Measurements from ENCODE around the gene RGS12. TPM values are rescaled to one million over a fixed set of nuclear protein-coding genes. Genes with fewer than 3 reads are reported as not detected.
A peak's percentile ranks its signal among the peaks of the same experiment; 100 is the strongest.

RGS12 gene
- total RNA-seq, 1 experiment from 2014 or later = 14.4 TPM

DNA sequence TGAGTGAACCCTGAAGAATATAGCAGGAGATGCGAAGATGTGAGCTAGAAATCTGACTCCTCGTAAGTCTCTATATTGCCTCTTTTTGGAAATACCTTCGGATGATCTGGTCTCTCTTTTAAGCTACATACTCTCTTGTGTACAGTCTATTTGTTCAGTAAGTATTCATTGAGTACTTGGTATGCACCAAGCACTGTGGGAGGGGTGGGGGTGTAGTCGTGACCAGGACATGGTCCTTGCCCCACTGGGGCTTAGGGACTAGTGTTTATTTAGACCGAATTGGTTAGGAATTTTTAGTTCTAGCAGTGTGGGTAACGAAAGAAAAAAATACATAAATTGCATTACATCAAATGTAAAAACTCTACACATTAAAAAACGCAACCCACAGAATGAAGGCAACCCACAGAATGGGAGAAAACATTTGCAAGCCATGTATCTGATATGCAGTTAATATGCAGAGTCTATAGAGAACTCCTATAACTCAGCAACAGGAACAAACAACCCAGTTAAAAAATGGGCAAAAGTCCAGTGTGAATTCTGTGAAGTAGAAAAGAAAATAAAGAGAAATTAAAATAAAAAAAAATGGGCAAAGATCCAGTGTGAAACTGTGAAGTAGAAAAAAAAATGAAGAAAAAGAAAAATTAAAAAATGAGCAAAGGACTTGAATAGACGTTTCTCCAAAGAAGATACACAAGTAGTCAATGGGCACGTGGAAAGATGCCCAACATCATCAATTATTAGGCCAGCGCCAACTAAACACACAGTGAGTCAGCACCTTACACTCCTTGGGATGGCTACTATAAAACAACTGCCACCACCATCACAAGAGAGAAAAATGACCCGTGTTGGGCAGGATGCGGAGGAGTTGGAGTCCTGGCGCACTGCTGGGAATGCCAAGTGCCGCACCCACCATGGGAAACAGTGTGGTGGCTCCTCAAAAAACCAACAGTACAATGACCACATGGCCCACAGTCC, 43.8 kb downstream of the RGS12 start:
- DNase-seq (ENCODE audit: low spot score) = no peak
- in situ Hi-C loops (cut with HindIII; ENCODE audit: low sequenced_read_pairs) = no loop called here

DNA sequence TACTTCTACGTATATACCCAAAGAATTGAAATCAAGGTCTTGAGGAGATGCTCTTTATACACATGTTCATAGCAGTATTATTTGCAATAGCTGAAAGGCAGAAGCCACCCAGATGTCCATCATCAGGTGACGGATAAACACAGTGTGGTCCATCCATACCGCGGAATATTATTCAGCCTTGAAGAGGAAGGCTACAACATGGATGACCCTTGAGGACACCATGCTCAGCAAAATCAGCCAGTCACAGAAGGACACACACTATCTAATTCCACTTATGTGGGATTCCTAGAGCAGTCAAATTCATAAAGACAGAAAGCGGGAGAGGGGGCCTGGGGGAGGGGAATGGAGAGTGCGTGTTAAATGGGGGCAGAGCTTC, 44.5 kb downstream of the RGS12 start:
- DNase-seq (ENCODE audit: low spot score) = no peak
- in situ Hi-C loops (cut with HindIII; ENCODE audit: low sequenced_read_pairs) = no loop called here

DNA sequence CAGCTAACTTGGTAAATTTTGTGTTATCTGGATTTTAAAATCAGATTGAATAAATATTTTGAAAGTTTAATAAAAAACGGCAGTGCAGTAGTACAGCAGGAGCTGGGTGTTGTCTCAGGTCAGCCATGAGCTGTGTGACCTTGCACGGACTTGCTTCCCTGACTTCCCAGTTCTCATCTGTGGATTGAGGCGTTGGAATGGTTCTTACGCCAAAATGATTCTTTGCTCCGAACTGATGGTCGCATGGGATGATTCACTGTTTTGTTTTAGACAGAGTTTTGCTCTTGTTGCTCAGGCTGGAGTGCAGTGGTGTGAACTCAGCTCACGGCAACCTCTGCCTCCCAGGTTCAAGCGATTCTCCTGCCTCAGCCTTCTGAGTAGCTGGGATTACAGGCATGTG, 45.0 kb downstream of the RGS12 start:
- in situ Hi-C loops (cut with HindIII; ENCODE audit: low sequenced_read_pairs) = no loop called here
- no peak for DNase-seq (ENCODE audit: low spot score)

DNA sequence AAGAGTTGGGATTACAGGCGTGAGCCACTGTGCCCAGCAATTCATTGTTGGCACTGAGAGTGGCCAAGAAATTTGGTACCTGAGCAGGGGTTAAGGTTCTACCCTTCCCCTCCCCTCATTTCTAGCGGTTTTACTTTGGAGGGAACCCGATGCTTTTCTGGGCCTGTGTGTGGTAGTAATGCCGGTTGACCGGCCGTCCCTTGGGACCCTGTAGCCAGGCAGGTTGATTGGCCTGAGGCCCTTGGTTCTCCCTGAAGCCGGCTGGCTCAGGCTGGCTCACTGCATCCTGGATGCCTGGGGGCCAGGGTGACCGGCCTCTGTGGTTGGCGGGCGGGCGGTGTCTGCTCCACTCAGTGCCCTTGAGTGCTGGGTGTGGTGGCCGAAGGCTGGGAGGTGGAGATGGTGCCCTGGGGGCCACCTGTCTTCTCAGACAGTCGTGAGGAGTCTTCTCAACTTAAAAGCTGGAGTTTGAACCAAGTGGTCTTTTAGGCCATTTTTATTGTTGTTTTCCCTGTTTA, 45.6 kb downstream of the RGS12 start:
- no peak for DNase-seq (ENCODE audit: low spot score)
- in situ Hi-C loops (cut with HindIII; ENCODE audit: low sequenced_read_pairs) = no loop called here

DNA sequence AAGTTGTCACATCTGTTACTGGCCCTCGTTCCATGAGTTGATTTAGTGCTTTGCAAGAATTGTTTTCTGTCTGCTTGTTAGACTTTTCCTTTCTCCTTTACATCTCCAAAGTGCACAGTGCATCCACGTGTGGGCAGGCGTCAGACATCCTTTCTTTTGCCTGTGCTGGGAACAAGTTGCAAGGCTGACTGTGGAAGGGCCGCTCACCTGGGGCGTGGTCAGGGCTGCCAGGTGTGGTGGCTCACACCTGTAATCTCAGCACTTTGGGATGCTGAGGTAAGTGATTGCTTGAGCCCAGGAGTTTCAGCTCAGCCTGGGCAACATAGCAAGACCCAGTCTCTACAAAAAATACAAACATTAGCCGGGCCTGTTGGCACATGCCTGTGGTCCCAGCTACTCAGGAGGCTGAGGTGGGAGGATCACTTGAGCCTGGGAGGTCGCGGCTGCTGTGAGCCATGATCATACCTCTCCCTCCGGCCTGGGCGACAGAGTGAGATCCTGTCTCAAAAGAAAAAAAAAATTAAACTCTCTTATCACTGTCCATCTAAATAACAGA, 46.2 kb downstream of the RGS12 start:
- no peak for DNase-seq (ENCODE audit: low spot score)
- in situ Hi-C loops (cut with HindIII; ENCODE audit: low sequenced_read_pairs) = no loop called here

DNA sequence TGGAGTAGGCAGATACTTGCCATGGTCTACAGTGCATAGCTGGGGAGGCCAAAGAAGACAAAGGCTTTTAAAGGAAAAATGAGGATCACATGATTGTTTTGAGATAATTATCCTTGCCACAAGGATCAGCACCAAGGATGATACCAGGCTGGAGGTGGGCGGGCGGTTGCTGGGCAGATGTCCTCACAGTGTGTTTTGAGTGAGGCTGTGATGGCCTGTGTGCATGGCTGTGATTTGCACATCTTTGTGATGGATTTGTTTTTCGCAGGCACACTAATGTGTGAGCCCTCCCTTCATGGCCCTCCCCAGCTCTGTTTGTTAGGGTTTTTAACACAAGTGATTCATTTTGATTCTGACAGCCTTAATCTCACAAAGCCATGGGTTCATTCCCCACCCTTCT, 46.8 kb downstream of the RGS12 start:
- no peak for DNase-seq (ENCODE audit: low spot score)
- in situ Hi-C loops (cut with HindIII; ENCODE audit: low sequenced_read_pairs) = no loop called here

DNA sequence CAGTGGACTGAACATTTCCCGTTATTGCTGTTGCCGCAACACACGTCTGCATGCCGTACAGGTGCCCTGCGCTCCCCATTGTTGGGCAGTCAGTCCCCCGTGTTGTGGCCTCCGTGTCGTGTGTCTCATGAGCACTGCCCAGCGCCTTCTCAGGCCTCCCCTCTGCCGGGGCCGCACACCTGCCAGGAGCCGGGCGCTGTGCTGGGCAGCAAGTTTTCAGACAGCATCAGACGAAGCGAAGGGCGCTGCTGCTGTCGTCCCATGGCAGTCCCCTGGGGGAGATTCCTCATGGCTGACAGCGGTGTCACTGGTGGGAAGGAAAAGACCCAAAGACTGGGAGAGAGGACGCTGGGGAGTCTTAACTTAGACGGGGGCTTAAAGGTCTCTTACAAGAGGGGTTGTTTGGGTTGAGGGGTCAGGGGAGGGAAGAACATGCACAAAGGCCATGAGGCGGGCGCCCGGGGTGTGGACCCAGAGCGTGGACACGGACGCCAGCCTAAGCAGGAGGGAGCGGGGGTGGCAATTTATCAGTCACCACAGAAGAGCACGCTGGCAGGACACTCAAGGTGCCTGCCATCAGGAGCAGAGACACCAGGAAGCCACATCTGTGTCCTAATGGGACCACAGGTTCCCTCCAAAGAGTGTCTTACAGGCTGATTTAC, 47.3 kb downstream of the RGS12 start:
- no peak for DNase-seq (ENCODE audit: low spot score)
- in situ Hi-C loops (cut with HindIII; ENCODE audit: low sequenced_read_pairs) = no loop called here

DNA sequence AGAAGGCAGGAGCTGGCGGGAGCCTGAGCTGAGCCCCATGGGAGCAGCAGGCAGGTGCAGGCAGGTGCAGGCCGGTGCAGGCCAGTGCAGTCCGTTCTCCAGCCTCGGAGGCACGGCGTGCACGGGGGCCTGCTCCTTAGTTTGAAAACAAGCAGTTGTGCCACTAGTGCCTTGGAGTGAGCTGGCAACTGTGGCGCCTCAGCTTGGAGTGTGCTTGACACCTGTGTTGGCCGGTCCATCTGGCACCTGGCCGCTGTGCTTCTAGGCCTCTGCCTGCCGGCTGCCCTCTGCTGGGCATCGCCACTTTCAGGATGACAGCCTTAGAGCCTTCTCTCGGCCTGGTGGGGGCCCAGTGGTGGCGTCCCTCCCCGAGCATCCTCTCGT, 47.9 kb downstream of the RGS12 start:
- in situ Hi-C loops (cut with HindIII; ENCODE audit: low sequenced_read_pairs) = no loop called here
- peak; percentile 96 for DNase-seq (ENCODE audit: low spot score)

DNA sequence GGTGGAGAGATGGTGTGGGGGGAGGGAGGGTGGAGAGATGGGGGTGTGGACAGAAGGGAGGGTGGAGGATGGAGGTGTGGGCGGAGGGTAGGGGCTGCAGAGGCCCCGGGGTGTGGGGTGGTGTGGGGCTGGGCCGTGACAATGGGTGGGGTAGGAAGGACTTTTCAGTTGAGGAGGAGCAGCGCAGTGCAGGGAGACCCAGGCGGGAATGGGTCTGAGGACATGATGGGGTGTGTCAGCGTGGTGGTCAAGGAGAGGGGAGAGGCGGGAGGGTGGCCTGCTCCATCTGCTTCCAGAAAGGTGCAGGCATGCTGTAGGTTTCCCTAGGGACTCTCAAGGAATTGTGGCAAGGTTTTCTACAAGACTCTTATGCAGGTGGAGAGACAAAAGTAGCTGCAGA, 48.9 kb downstream of the RGS12 start:
- in situ Hi-C loops (cut with HindIII; ENCODE audit: low sequenced_read_pairs) = no loop called here
- DNase-seq (ENCODE audit: low spot score) = no peak

DNA sequence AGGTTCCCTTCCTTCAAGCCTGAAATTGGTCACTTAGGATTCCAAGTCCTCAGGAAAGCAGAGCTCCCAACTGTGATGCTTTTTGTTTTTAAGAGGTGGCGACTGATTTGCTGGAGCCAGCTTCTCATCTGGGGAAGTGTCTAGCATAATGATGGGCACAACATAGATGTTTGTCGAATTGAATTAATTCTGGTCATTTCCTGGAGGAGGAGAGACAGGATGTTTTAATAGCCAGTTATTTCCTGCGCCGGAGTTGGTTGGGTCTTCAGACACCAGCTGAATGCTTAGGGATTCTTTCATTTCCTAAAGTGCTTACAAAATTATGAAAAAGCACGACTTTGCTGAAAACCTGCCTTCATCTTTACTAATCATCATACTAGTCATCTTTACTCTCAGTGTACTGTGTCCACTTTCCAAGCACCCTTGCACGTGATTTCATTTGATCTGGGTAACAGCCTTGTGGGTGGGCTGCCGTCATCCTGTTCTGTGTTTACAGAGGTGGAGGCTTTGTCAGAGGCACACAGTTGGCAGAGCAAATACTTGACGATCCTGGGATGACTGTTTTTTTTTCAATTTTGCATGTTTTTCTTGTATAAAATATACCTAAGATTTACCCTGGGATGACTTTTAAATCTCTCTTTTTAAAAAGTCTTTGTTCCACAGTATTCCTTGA, 49.5 kb downstream of the RGS12 start:
- in situ Hi-C loops (cut with HindIII; ENCODE audit: low sequenced_read_pairs) = no loop called here
- no peak for DNase-seq (ENCODE audit: low spot score)

Other genes with a start within 250 kb of the RGS12 start
- not detected in 2 replicates for gene HTT-AS, start 218.5 kb upstream of the RGS12 start, total RNA-seq (2014; rRNA removed; shearing (Covaris generic))
- gene HTT, start 218.3 kb upstream of the RGS12 start, total RNA-seq (2014; rRNA removed; shearing (Covaris generic)) = 52.6 and 96.4 TPM in 2 replicates
- gene MSANTD1, start 43.9 kb upstream of the RGS12 start, total RNA-seq (2014; rRNA removed; shearing (Covaris generic)) = 0.20 TPM in 1 of 2 replicates, not detected in the other
- gene HGFAC, start 148.9 kb downstream of the RGS12 start, total RNA-seq (2014; rRNA removed; shearing (Covaris generic)) = not detected in 2 replicates
- 2.8 TPM in 1 of 2 replicates, not detected in the other for gene DOK7, start 170.3 kb downstream of the RGS12 start, total RNA-seq (2014; rRNA removed; shearing (Covaris generic))
- gene LRPAP1, start 239.4 kb downstream of the RGS12 start, total RNA-seq (2014; rRNA removed; shearing (Covaris generic)) = 105 and 131 TPM in 2 replicates

All from G401 (cell line).